GM12892 (cell line): Measurements from ENCODE around the gene ZNF423.

ENCODE experiments used
- POLR2A ChIP-seq: IDR thresholded peaks from 2 replicates; pipeline ENCODE4 v1.6.1; 2011; ENCODE audit warnings: low read depth, low read length, control low read depth
- POLR2AphosphoS5 ChIP-seq: IDR thresholded peaks from 2 replicates; pipeline ENCODE4 v1.6.1; 2011; ENCODE audit warnings: low read depth, low read length, control low read depth

DNA sequence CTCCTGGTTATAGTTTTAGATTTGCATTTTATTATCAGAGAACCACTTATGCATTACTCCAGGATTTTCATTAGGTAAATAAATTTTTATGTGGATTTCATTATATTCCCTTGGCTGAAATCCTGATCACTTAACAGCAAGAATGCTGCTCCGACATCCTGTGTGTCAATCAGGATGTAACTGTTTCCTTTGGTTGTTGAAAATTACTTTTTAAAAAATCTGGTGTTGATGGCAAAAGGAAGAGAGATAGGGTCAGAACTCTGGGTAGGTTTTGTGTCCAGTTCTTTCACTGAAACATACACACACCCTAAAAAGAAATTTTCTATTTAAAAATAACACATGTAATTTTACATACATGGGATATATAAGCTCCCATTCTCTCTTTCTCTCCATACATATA is 30.9 kb downstream of the ZNF423 start:
- no peak for TF ChIP-seq POLR2AphosphoS5
- no peak for TF ChIP-seq POLR2A
